ENCODE measurements around the gene NLRC5.

The NLRC5 gene

GRCh38 chr16:57026778-57027062, 37.4 kb downstream of the NLRC5 start:
- DNase-seq, result no peak

- no peak for DNase-seq
These were observed 37.7 kb downstream of the NLRC5 start for GRCh38 chr16:57027067-57027466.

- DNase-seq, result no peak
These were observed 38.7 kb downstream of the NLRC5 start for GRCh38 chr16:57028086-57028485.

GRCh38 chr16:57029161-57030160, 40.1 kb downstream of the NLRC5 start:
- no peak for DNase-seq

- DNase-seq, result no peak
These were observed 41.1 kb downstream of the NLRC5 start for GRCh38 chr16:57030346-57030902.

DNA sequence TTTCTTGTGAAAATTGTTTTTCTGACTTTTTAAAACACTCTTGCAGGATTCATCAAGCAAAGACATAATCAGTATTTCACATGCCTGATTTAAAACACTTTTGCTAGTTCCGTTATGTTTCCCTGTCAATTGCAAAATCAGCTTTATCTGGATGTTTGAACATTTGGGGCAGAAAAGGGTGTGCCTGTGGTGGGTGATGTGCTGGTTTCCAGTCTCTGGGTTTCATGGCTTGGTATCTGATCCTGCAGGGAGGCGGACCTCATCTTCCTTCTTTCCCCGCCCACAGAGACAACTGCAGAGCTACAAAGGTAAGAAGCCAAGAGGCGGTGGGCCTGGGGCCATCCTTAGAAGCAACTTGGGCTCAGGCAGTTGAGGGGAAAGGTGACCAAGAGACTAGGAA, 41.8 kb downstream of the NLRC5 start:
- no peak for DNase-seq

- no peak for DNase-seq
These were observed 43.0 kb downstream of the NLRC5 start for GRCh38 chr16:57032346-57032745.

DNA sequence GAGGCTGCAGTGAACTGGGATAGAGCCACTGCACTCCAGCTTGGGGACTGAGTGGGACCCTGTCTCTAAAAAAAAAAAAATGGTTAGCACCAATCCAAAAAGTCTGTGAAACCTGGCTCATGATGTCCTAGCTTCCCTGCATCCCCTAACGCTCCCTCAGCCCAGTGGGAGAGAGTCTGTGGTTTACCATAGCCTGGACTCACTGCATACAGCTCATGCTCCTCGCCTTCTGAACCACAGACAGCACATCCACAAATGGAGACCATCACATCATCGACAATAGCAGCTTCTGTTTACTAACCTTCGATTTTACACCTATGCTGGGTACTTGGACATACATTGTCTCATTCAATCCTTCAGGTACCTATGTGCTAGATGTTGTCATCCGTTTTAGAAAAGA, 43.6 kb downstream of the NLRC5 start:
- no peak for DNase-seq

GRCh38 chr16:57036315-57036714, 47.0 kb downstream of the NLRC5 start:
- DNase-seq, result no peak

GRCh38 chr16:57036945-57037344, 47.6 kb downstream of the NLRC5 start:
- DNase-seq, result no peak

- no peak for DNase-seq
These were observed 48.8 kb downstream of the NLRC5 start for GRCh38 chr16:57038166-57038565.

DNA sequence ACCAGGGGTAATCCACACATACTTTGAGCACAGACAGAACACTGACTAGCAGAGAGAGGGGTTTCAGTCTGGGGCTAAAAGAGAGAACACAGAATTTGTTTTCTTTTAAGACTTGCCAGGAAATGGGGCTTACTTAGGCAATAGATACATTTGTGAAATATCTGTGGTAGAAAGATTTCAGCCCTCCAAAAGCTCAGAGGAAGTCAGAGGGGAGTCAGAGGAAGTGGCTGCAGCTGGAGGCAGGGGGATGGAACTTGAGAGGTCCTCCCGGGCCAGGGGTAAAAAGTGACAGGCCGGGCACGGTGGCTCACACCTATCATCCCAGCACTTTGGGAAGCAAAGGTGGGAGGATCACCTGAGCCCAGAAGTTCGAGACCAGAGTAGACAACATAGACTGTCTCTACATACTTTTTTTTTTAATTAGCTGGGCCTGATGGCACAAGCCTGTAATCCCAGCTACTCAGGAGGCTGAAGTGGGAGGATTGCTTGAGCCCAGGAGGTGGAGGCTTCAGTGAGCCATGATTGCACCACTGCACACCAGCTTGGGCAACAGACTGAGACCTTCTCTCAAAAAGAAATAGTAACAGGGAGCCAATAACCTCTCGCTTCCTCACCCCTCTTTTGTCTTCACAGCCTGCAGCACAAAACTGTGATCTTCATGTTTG, 49.9 kb downstream of the NLRC5 start:
- no peak for DNase-seq

GRCh38 chr16:57041182-57042156, 52.1 kb downstream of the NLRC5 start:
- DNase-seq, result no peak

DNA sequence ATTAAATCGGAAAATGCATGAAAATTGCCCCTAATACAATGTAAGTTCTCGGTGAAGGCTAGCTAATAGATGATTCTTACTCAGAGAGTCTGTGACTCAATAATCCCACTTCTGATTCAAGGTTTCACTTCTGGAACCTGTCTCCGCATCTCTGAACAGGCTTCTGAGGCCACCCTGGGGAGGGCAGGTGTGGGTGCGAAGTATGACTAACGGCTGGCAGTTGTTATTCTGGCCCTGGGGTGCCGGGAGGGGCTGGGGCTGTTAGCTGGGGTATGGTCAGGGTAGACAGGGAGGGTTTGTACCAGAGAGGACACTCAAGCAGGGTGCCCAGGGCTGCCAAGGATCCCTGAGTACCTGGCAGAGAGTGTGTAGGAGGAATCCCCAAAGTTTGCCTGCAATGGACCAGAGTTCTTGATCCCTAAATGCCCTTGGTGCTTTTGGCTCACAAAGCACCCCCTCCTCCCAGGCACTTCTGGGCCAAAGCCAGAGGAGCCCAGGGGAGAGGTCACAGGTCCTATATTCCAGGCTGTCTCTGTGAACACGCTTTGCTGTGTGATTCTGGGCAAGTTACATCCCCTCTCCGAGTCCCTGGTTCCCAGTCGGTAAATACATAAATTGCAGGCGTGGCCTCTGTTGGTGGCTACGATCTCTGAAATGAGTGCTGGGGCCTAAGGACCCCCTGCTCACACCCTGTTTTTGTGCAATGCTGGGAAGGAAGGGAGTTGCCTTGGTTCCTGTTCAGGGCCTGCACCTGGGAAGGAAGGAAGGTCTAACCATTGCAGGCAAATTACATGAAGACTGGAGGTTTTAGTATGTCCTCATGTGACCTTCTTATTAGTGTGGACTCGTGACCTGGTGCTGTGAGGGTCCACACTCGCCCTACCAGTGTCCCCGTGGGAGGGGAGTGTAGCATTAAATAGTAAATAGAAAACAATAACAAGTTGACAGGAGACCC, 53.1 kb downstream of the NLRC5 start:
- no peak for DNase-seq

DNA sequence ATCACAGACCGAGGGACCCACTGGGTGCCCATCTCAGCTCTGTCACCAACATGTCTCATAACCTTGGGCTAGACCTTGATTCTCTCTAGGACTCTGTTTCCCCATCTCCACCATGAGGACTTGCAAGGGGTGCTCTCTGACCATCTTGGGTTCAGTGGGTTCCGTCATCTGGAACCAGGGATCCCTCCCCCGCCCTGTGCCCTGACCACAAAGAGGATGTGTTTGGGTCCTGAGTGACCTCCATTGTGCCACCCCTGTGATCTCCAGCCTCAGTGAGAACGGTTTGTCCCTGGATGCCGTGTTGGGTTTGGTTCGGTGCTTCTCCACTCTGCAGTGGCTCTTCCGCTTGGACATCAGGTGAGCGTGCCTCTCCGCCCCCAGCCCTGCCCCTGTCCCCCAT, 53.9 kb downstream of the NLRC5 start:
- DNase-seq, result no peak

GRCh38 chr16:57044931-57045693, 55.8 kb downstream of the NLRC5 start:
- DNase-seq, result no peak

DNA sequence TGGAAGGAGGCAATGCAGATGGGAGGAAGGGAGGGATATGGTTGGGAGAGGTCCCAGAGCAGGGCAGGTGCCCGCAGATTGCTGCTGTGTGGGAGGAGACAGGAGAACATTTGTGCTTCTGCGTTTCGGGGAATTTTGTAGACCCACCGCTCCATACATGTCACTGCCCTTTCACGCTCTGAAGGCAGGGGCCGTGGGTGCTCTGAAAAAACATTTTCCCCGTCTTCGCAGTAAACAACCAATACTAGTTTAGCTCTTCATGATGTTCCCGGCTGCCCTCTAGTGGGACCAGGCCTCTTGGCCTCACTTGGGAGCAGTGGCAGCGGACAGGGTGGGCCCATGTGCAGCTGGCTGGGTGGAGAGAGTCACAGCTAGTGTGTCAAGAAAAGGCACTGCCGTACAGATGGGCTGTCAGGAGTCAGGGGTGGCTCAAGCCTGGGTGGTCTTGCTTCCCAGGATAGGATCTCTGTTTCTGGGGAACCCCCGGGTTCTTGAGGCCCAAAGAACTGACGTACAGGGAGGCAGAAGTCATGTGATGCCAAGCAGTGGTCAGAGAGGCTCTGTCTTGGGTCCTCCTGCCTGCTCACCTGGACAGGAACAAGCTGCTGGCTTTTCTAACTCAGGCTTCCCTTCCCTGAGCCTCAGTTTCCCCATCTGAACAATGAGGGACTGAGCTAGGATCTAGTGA, 56.5 kb downstream of the NLRC5 start:
- DNase-seq, result no peak

DNA sequence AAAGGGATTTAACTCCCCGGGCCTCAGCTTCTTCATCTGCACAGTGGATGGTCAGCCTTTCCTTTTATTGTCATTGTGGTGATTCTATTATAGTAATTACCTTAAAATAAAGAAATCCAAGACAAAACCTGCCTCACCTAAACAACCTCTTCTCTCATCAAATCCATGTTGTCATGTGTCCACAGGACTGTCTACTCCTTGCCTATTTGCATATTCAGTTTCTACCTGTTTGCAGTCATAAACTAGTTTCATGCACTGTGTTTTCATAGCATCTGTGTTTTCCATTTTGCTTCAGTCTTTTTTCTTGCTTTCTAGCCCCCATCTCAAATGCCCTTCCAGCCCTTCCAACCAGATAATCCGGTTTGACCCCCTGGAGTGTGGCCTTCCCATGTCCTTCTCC, 58.7 kb downstream of the NLRC5 start:
- DNase-seq, result no peak

DNA sequence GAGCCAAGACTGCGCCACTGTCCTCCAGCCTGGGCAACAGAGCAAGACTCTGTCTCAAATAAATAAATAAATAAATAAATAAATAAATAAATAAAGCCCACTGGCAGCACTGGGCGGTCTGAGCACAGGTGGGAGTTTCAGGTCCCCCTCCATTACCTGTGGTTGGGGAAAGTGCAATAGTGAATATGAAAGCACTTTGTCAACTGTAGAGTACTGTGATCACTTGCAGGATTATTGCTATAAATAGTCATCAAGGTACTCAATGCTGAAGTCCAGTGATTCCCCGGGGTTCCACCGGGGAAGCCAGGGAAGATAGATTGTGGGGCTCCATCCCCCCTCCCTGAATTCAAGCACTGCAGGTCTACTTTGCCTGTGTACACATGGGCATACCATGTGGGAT, 60.3 kb downstream of the NLRC5 start:
- no peak for DNase-seq

- DNase-seq, result no peak
These were observed 62.4 kb downstream of the NLRC5 start for GRCh38 chr16:57051696-57052228.

Data from cortex of kidney (tissue), 1 donor.